Cardiac muscle cell (in vitro differentiated cells and primary cell): ENCODE measurements around the gene CDK8. TPM values are rescaled to one million over a fixed set of nuclear protein-coding genes. Genes with fewer than 3 reads are reported as not detected.

Experiments used
- DNase-seq, 2 donors: peaks; one replicate each; pipeline versions ENCODE4 v3.0.0 to v3.0.0-alpha.2; 2010 to 2017; ENCODE audit warnings: low read depth in 1 of 2, low spot score in 1 of 2
- H3K27ac ChIP-seq: fragments of 200-600 bp; sonication (generic); 2 replicates; pipeline ENCODE4 v1.5.1; 2016
- H3K27me3 ChIP-seq: fragments of 200-600 bp; sonication (generic); 2 replicates; pipeline ENCODE4 v1.6.0; 2016; ENCODE audit warnings: control low read depth
- H3K36me3 ChIP-seq: fragments of 200-600 bp; sonication (generic); 2 replicates; pipeline ENCODE4 v1.5.1; 2016; ENCODE audit warnings: control low read depth
- H3K4me1 ChIP-seq: fragments of 200-600 bp; sonication (generic); 2 replicates; pipeline ENCODE4 v1.8.1; 2017; ENCODE audit warnings: low read depth, mild to moderate bottlenecking, mixed run types
- H3K4me3 ChIP-seq: fragments of 200-600 bp; sonication (generic); 2 replicates; pipeline ENCODE4 v1.5.1; 2016; ENCODE audit warnings: mild to moderate bottlenecking
- H3K9me3 ChIP-seq: fragments of 200-600 bp; sonication (generic); 2 replicates; pipeline ENCODE4 v1.5.1; 2017; ENCODE audit warnings: low read depth, mild to moderate bottlenecking, control low read depth
- polyA plus RNA-seq: library from polyadenylated mRNA; unstranded; fragments of >200 nt; fragmentation: Nextera tagmentation; extraction: Ambion mirVana; gene quantifications from 2 replicates; pipeline ENCODE4 v1.2.1, GENCODE V29; 2016
- total RNA-seq: library from RNA; depleted of rRNA; stranded (reverse); fragments of >200 nt; gene quantifications from 2 replicates; pipeline ENCODE4 v1.2.3, GENCODE V29; 2016
- TF ChIP-seq, protein P1 (sequence below): IDR thresholded peaks from 2 replicates; pipeline ENCODE4 v1.5.1; 2012; ENCODE audit warnings: low read depth, mild to moderate bottlenecking, low read length

CDK8 gene
- total and polyA plus RNA-seq, 2 experiments from 2014 or later = 19.8 to 26.7 TPM

DNA sequence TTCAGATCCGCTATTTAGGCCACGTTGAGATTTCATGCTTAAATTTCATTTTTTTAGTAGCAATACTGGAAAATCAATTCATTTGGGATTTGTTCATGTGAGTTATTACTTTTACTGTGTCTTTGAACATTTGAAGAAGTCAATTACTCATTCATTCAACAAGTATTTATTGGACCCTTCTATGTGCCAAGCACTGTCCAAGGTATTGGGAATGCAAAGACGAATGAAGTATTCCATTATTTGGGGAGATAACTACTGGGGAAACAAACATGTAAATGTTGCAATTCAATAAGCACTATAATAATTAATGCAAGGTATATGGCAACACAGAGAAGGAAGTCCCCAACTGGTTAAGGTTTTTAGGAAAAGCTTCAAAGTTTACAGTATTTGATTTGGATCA lies 5.7 kb downstream of the CDK8 start:
- no peaks in the 10 kb centered on the region for H3K36me3 ChIP-seq

DNA sequence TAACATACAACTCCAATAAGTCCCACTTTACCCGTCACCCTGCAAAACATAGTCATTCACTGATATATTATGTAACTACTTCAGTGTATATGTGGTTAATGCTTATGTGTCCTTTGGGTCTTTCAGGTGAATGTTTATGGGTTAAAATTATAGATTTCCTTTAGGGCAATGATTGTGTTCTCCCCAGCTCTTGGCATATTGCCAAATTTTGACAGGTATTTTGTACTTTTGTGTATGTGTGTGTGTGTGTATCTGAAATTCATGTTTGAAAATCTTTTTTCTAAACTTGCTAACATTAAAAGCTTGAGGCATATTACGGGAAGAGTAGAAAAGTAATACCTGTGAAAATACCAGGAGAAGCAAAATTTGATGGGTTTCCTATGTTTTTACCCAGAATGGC lies 8.2 kb downstream of the CDK8 start:
- TF ChIP-seq, protein P1, sequence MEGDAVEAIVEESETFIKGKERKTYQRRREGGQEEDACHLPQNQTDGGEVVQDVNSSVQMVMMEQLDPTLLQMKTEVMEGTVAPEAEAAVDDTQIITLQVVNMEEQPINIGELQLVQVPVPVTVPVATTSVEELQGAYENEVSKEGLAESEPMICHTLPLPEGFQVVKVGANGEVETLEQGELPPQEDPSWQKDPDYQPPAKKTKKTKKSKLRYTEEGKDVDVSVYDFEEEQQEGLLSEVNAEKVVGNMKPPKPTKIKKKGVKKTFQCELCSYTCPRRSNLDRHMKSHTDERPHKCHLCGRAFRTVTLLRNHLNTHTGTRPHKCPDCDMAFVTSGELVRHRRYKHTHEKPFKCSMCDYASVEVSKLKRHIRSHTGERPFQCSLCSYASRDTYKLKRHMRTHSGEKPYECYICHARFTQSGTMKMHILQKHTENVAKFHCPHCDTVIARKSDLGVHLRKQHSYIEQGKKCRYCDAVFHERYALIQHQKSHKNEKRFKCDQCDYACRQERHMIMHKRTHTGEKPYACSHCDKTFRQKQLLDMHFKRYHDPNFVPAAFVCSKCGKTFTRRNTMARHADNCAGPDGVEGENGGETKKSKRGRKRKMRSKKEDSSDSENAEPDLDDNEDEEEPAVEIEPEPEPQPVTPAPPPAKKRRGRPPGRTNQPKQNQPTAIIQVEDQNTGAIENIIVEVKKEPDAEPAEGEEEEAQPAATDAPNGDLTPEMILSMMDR = no peak

More for the DNA sequence above, 5.7 kb downstream of the CDK8 start:
- Histone ChIP-seq H3K27me3 (no peaks in the 10 kb centered on the region), H3K4me3 (no peak overlapping the region), H3K4me1 (peaks cover 25% of the 10 kb centered on the region), H3K9me3 (no peaks in the 10 kb centered on the region), H3K27ac (no peak overlapping the region)
- DNase-seq = no peak
- TF ChIP-seq, protein P1 = no peak

DNA sequence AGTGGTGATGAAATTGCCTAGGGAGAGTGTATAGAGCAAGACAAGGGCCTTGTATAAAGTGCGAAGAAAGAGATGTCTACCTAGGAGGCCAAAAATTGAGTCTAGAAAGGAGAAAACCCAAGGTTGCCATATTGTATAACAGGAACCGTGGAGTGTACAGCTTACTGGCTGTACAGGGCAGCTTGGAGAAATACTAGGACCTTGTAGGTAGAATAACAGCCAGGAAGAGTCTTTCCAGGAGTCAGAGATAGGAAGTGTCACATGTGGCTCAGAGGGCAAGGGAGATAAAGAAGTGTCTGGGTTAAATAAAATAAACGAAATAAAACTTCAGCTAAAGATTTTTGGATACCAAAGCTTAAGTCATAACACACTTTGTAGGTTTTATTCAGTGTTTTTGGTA lies 12.4 kb downstream of the CDK8 start:
- DNase-seq = no peak
- no peaks in the 10 kb centered on the region for H3K27me3 ChIP-seq

More for the DNA sequence above, 8.2 kb downstream of the CDK8 start:
- Histone ChIP-seq H3K4me1 (peaks cover 19% of the 10 kb centered on the region), H3K27ac (no peak overlapping the region), H3K36me3 (no peaks in the 10 kb centered on the region), H3K4me3 (no peak overlapping the region), H3K27me3 (no peaks in the 10 kb centered on the region), H3K9me3 (no peaks in the 10 kb centered on the region)
- no peak for DNase-seq

DNA sequence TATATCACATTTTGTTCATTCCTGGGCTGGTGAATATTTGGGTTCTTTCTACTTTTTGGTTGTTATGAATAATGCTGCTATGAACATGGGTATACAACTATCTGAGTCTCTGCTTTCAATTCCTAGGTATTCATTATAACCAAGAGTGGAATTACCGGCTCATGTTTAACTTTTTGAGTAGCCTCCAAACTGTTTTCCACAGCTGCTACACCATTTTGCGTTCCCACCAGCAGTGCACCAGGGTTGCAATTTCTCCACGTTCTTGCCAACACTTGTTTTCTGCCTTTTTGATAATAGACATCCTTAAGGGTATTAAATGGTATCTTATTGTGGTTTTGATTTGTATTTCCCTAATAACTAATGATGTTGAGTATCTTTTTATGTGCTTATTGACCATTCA lies 16.8 kb downstream of the CDK8 start:
- H3K4me3 ChIP-seq = no peak overlapping the region
- TF ChIP-seq, protein P1 = no peak
- H3K36me3 ChIP-seq = no peaks in the 10 kb centered on the region
- DNase-seq = no peak
- H3K27ac ChIP-seq = no peak overlapping the region
- H3K27me3 ChIP-seq = no peaks in the 10 kb centered on the region
- H3K4me1 ChIP-seq = peaks cover 7% of the 10 kb centered on the region
- no peaks in the 10 kb centered on the region for H3K9me3 ChIP-seq

More for the DNA sequence above, 12.4 kb downstream of the CDK8 start:
- Histone ChIP-seq H3K9me3 (no peaks in the 10 kb centered on the region), H3K4me1 (peaks cover 7% of the 10 kb centered on the region), H3K4me3 (no peak overlapping the region), H3K27ac (no peak overlapping the region), H3K36me3 (no peaks in the 10 kb centered on the region)
- TF ChIP-seq, protein P1 = no peak

DNA sequence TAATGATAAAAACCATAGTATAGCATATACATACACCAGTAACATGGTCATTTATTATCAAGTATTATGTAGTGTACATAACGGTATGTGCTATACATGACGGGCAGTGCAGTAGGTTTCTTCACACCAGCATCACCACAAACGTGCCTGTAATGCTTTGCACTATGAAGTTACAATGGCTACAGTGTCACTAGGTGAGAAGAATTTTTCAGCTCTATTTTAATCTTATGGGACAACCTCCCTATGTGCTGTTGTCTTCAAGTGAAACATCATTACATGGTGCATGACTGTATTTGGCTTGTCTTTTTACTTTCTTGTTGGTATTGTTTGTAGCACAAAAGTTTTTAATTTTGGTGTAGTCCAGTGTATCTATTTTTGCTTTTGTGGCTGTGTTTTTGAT lies 18.7 kb downstream of the CDK8 start:
- no peak for DNase-seq

More for the DNA sequence above, 18.7 kb downstream of the CDK8 start:
- Histone ChIP-seq H3K9me3 (no peaks in the 10 kb centered on the region), H3K27me3 (no peaks in the 10 kb centered on the region), H3K36me3 (no peaks in the 10 kb centered on the region), H3K27ac (no peak overlapping the region), H3K4me3 (no peak overlapping the region), H3K4me1 (no peaks in the 10 kb centered on the region)
- TF ChIP-seq, protein P1 = no peak
